Left ventricle myocardium inferior (tissue), 1 donor: Measurements from ENCODE around the gene NMNAT2. TPM values are rescaled to one million over a fixed set of nuclear protein-coding genes. Genes with fewer than 3 reads are reported as not detected.
"Not testable (repeated sequence)": the region's sequence is repeated elsewhere in the genome, so short reads cannot be mapped to it uniquely, and the experiment has no call there.

Source experiments
- DNase-seq: peaks from one replicate; pipeline ENCODE4 v3.0.0-alpha.2; 2020
- H3K27ac ChIP-seq: fragments of 200-600 bp; replicated peaks from 2 replicates; pipeline ENCODE4 v1.8.0; 2021
- H3K27me3 ChIP-seq: fragments of 200-600 bp; 2 replicates; pipeline ENCODE4 v1.8.0; 2021; ENCODE audit warnings: low read depth
- H3K36me3 ChIP-seq: fragments of 200-600 bp; 2 replicates; pipeline ENCODE4 v1.8.0; 2021
- H3K4me1 ChIP-seq: fragments of 200-600 bp; 2 replicates; pipeline ENCODE4 v1.8.0; 2021
- H3K4me3 ChIP-seq: fragments of 200-600 bp; 2 replicates; pipeline ENCODE4 v1.8.0; 2021; ENCODE audit warnings: mild to moderate bottlenecking, moderate library complexity
- H3K9me3 ChIP-seq: fragments of 200-600 bp; replicated peaks from 2 replicates; pipeline ENCODE4 v1.8.0; 2021
- CTCF ChIP-seq: fragments of 200-600 bp; IDR thresholded peaks from 2 replicates; pipeline ENCODE4 v1.8.0; 2021; ENCODE audit warnings: antibody characterized with exemption, mild to moderate bottlenecking, borderline replicate concordance
- intact Hi-C: fragments of 100-400 bp; cut with micrococcal nuclease; formaldehyde crosslinking; loops from one replicate; pipeline ENCODE4 v1.11.0; 2022
- total RNA-seq: library from RNA; stranded (reverse); fragmentation: NEBNext Ultra II Directional; extraction: Animal tissue kit (Norgen Biotek cat#: 25700); gene quantifications from one replicate; pipeline ENCODE4 v1.2.1, GENCODE V29; 2021
- donor health status: DM: no; HTN: yes; CAD: no; lungs with severe emphysema.

Gene NMNAT2
- total RNA-seq, 1 donor from 2014 or later, result 3.4 TPM

- Histone ChIP-seq H3K9me3 (no peaks in the 10 kb centered on the region), H3K36me3 (no peaks in the 10 kb centered on the region), H3K27me3 (no peaks in the 10 kb centered on the region), H3K4me3 (no peak overlapping the region), H3K4me1 (peaks cover 17% of the 10 kb centered on the region), H3K27ac (peak overlapping the region; percentile 75)
- TF ChIP-seq CTCF, result no peak
- DNase-seq, result no peak
- intact Hi-C loops, result no loop called here
Observed at GRCh38 chr1:183407474-183407873, 10.7 kb downstream of the NMNAT2 start.

DNA sequence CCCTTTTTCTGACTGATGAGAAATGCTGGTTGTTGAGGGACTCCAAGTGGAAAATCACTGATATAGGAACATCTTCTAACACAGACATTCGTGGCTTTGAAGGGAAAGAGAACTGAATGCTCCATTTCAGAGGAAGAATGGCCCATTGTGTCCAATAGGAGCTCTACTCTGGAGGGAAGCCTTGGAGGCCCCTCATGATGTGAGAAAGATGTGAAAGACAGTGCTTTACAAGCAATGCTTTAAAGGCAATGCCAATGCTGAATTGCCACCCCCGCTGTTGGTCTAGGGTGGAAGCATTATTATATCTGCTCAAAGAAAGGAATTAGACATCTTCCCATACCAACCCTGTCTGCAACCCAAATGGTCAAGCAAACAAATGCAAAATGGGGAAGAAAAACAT lies 13.7 kb downstream of the NMNAT2 start:
- H3K36me3 ChIP-seq, result no peaks in the 10 kb centered on the region
- H3K4me1 ChIP-seq, result peaks cover 17% of the 10 kb centered on the region
- intact Hi-C loops, result no loop called here
- TF ChIP-seq CTCF, result no peak
- no peaks in the 10 kb centered on the region for H3K27me3 ChIP-seq
- no peak overlapping the region for H3K27ac ChIP-seq
- peaks cover 3% of the 10 kb centered on the region for H3K9me3 ChIP-seq
- H3K4me3 ChIP-seq, result no peak overlapping the region
- no peak for DNase-seq

DNA sequence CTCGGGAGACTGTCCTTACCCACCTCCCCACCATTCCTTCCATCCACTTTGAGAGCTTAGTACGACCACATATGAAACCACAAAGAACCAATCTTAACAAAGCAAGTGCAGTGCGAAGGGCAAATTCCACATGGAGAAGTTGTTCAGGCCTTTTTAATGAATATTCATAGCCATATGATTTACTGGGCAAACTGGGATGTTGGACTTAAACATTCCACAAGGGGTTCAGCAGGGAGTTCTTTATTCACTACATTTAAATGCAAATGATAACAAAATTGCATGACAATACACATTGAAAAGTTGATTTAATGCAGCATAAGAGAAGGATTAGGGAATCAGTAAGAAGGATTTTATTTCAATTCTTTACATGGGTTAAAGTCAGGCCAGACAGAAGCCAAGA lies 14.7 kb downstream of the NMNAT2 start:
- no peaks in the 10 kb centered on the region for H3K27me3 ChIP-seq
- peaks cover 16% of the 10 kb centered on the region for H3K4me1 ChIP-seq
- no peak overlapping the region for H3K4me3 ChIP-seq
- TF ChIP-seq CTCF, result no peak
- no peak overlapping the region for H3K27ac ChIP-seq
- peaks cover 3% of the 10 kb centered on the region for H3K9me3 ChIP-seq
- H3K36me3 ChIP-seq, result no peaks in the 10 kb centered on the region
- intact Hi-C loops, result no loop called here
- no peak for DNase-seq

GRCh38 chr1:183401565-183401964 lies 16.6 kb downstream of the NMNAT2 start:
- H3K27ac ChIP-seq, H3K4me3 ChIP-seq, H3K9me3 ChIP-seq, intact Hi-C loops, DNase-seq, H3K27me3 ChIP-seq, H3K36me3 ChIP-seq, H3K4me1 ChIP-seq: not testable (repeated sequence)

- Histone ChIP-seq H3K9me3 (no peaks in the 10 kb centered on the region), H3K27me3 (no peaks in the 10 kb centered on the region), H3K36me3 (no peaks in the 10 kb centered on the region), H3K4me1 (peaks cover 26% of the 10 kb centered on the region), H3K4me3 (no peak overlapping the region), H3K27ac (no peak overlapping the region)
- intact Hi-C loops, result no loop called here
- no peak for TF ChIP-seq CTCF
- DNase-seq, result no peak
Observed at GRCh38 chr1:183394435-183394834, 23.7 kb downstream of the NMNAT2 start.

DNA sequence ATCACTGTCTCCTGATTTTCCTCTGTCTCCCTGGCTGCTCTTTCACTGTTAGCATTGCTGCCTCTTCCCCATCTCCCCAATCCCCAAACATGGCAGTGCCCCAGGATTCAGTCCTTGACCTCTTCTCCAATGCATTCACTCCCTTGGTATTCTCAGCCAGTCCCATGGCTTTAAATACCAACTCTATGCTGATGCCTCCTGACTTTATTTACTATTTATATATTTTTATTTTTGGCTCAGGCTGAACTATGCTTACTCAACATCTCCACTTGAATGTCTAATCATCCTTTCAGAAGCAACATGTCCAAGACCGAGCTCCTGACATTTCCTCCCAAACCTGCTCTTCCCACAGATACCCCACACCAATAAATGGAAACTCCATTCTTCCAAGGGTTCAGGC lies 26.3 kb downstream of the NMNAT2 start:
- H3K4me3 ChIP-seq, result no peak overlapping the region
- no peaks in the 10 kb centered on the region for H3K36me3 ChIP-seq
- no peak for TF ChIP-seq CTCF
- no peaks in the 10 kb centered on the region for H3K9me3 ChIP-seq
- DNase-seq, result no peak
- intact Hi-C loops, result no loop called here
- H3K4me1 ChIP-seq, result peaks cover 26% of the 10 kb centered on the region
- no peaks in the 10 kb centered on the region for H3K27me3 ChIP-seq
- peak overlapping the region; percentile 56 for H3K27ac ChIP-seq
